SHP77 (cell line): ENCODE measurements around the gene PGA4.
"Not testable (repeated sequence)": the region's sequence is repeated elsewhere in the genome, so short reads cannot be mapped to it uniquely, and the experiment has no call there.

Experiments used
- DNase-seq, 2 experiments: peaks; one replicate each; lab custom pipeline; 2025; lab: John Stamatoyannopoulos, UW

Gene PGA4

DNA sequence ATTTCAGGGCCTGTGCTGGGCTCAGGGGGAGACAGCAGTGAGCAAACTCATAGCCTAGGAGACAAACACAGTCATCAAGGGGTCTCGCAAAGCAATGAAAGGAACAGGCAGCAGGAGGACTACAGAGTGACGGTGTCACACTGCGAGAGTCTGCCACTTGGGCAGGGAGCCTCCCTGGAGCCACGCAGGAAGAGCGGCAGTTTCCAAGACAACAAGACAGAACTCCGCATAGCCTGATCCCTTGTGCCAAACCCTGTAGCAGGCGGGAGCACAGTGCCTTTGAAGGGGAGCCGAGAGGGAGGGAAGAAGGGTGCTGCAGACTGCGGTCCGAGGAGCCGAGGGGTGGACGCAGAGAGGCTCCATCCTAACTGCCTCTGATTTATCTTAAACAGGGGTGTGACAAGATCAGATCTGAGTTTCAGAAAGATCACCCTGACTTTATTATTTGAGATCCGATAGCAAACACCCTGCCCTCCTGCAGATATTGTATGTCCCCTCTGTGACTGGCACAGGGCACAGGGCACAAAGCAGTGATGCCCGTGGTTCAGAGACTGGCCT lies 17.6 kb upstream of the PGA4 start:
- not testable (repeated sequence) for DNase-seq

DNA sequence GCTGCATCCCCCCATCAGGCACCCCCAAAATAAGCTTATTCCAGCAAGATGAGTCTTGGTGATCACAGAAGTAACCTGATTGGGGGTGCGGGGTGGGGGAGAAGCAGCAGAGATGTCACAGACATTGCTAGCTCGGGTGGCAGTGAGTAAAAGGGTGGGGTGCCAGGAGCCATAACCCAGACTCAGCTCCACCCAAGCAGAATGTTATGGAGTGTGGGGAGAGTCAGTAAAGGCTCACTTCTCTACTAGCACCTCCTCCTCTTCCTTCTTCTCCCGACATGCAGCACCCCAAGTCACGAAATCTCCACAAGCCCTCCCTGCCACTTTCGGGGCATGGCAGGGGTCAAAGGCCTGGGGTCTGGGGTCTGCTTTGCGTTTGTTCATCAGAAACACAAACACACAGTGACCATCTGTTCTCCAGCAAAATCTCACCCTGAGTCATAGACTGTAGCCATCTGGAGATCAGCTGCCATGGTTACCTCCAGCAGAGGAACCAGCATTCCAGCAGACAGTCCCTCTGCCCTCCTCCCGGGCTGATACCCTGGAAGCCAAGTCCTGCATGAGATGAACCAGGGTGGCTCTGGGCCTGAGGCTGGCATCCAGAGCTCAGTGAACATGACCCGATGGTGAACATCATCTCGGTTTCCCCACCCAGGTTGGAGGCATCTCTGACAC lies 14.4 kb upstream of the PGA4 start:
- not testable (repeated sequence) for DNase-seq

GRCh38 chr11:61210629-61211028 lies 11.5 kb upstream of the PGA4 start:
- DNase-seq: not testable (repeated sequence)

DNA sequence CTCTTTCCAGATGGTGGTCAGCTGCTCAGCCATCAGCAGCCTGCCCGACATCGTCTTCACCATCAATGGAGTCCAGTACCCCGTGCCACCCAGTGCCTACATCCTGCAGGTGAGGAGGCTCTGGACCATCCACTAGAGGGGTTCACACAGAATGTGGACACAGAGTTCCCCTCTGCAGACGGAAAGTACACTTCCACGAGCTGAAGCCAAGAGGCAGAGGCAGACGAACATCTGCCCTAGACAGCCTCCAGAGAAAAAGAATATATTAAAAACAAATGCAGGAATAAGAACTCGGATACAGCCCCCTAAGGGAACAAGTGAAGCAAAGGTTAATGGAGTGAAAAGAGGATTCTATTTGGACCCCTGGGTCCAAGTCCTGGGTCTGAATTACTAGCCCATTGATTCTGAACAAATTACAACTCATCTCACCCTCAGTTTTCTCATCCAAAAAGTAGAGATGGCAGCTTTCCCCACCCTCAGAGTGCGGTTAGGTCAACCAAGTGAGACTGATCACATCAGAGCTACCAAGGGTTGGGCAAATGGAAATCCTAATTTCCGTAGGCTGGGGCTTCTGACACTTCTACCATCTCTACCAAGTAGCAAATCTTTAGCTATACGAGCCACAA lies 10.7 kb upstream of the PGA4 start:
- not testable (repeated sequence) for DNase-seq

DNA sequence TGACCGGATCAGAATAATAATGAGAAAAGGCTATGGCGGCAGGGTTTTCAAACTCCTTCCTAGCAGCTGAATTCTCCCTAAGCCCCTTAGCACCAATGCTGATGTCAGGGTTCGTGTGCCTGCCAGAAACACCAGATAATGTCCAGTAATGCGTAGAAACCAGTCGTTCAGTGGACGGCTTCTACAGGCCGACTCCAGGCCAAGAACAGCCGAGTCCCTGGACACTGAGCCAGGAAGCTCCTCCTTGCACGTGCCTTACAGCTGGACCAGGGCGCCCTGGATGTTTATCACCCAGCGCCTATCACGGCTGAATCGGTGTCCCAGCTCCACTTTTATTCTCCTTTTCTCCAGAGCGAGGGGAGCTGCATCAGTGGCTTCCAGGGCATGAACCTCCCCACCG lies 9.9 kb upstream of the PGA4 start:
- DNase-seq: not testable (repeated sequence)

GRCh38 chr11:61213711-61214324 lies 8.3 kb upstream of the PGA4 start:
- not testable (repeated sequence) for DNase-seq

DNA sequence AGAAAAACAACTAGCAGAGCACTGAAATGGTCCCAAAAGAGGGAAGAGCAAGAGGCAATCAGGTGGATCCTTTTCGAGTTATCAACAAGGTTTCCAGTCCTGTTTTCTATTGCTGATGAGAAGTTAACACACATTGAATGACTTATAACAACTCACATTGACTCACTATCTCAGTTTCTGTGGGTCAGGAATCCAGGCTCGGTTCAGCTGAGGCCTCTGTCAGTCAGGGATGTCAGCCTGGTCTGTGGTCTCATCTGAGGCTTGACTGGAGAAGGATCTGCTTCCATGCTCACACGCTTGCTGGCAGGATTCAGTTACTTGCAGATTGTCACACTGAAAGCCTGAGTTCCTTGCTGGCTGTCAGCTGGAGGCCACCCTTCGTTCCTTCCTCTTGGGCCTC lies 3.8 kb upstream of the PGA4 start:
- DNase-seq: not testable (repeated sequence)

DNA sequence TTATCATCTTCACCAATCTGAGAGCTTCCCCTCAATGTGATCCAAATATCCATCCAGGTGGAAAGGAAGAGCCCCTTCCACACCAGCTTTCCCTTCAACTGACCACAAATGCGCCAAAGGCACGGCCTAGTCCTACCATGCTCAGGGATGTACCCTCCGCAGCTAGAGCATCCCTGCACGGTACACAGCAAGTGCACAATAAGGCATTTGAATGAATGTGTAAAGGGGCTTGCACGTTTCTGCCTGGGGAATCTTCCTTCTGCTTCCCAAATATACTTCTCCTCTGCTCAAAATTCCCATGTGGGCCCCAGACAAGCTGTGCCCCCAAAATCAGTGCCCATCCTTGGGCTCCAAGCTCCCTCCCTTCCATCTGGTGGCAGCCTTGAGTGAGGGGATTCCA lies 3.1 kb upstream of the PGA4 start:
- DNase-seq: not testable (repeated sequence)

GRCh38 chr11:61222692-61223091 lies 545 bp downstream of the PGA4 start:
- not testable (repeated sequence) for DNase-seq

DNA sequence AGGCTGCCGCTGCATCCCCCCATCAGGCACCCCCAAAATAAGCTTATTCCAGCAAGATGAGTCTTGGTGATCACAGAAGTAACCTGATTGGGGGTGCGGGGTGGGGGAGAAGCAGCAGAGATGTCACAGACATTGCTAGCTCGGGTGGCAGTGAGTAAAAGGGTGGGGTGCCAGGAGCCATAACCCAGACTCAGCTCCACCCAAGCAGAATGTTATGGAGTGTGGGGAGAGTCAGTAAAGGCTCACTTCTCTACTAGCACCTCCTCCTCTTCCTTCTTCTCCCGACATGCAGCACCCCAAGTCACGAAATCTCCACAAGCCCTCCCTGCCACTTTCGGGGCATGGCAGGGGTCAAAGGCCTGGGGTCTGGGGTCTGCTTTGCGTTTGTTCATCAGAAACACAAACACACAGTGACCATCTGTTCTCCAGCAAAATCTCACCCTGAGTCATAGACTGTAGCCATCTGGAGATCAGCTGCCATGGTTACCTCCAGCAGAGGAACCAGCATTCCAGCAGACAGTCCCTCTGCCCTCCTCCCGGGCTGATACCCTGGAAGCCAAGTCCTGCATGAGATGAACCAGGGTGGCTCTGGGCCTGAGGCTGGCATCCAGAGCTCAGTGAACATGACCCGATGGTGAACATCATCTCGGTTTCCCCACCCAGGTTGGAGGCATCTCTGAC lies 4.5 kb downstream of the PGA4 start:
- DNase-seq: not testable (repeated sequence)

GRCh38 chr11:61229458-61229857 lies 7.3 kb downstream of the PGA4 start:
- DNase-seq: not testable (repeated sequence)

GRCh38 chr11:61231033-61231432 lies 8.9 kb downstream of the PGA4 start:
- DNase-seq: not testable (repeated sequence)

GRCh38 chr11:61231585-61231984 lies 9.4 kb downstream of the PGA4 start:
- DNase-seq: not testable (repeated sequence)

- not testable (repeated sequence) for DNase-seq
Measured at GRCh38 chr11:61232548-61233145, 10.5 kb downstream of the PGA4 start.

- DNase-seq: not testable (repeated sequence)
Measured at GRCh38 chr11:61237130-61237529, 15.0 kb downstream of the PGA4 start.

- DNase-seq: not testable (repeated sequence)
Measured at GRCh38 chr11:61240288-61240687, 18.1 kb downstream of the PGA4 start.

GRCh38 chr11:61240875-61241274 lies 18.7 kb downstream of the PGA4 start, which contains the start of gene PGA5:
TSS of gene PGA5 (plus strand) at chr11:61241175. CDS start at chr11:61241227, 52 bp downstream.
- DNase-seq: not testable (repeated sequence)

- not testable (repeated sequence) for DNase-seq
Measured at GRCh38 chr11:61241526-61241925, 19.4 kb downstream of the PGA4 start.

DNA sequence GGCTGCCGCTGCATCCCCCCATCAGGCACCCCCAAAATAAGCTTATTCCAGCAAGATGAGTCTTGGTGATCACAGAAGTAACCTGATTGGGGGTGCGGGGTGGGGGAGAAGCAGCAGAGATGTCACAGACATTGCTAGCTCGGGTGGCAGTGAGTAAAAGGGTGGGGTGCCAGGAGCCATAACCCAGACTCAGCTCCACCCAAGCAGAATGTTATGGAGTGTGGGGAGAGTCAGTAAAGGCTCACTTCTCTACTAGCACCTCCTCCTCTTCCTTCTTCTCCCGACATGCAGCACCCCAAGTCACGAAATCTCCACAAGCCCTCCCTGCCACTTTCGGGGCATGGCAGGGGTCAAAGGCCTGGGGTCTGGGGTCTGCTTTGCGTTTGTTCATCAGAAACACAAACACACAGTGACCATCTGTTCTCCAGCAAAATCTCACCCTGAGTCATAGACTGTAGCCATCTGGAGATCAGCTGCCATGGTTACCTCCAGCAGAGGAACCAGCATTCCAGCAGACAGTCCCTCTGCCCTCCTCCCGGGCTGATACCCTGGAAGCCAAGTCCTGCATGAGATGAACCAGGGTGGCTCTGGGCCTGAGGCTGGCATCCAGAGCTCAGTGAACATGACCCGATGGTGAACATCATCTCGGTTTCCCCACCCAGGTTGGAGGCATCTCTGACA lies 23.3 kb downstream of the PGA4 start:
- not testable (repeated sequence) for DNase-seq

DNA sequence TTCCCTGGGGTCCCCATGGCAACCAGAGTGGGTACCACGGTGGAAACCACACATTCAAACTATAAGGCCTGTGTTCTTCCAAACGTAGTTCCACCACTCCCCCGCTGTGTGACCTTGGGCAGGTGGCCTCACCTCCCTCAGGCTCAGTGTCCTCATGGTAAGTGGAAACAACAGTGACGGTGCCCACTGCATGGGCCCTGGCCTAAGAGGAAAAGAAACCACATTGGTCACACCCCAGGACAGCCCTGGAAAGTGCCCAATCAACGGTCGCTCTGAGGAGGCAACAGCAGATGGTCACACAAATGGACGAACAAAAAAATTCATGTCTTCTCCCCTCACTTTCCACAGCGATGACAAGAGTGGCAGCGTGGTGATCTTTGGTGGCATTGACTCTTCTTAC lies 25.9 kb downstream of the PGA4 start:
- DNase-seq: not testable (repeated sequence)

GRCh38 chr11:61249201-61249600 lies 27.1 kb downstream of the PGA4 start:
- DNase-seq: not testable (repeated sequence)
